ENCODE data around the gene MRPL33. TPM values are rescaled to one million over a fixed set of nuclear protein-coding genes. Genes with fewer than 3 reads are reported as not detected.

MRPL33 gene
- total and polyA plus RNA-seq, 2 of the 13 experiments (the other 11 are each of a cell fraction or from before 2014, with no cell fraction given), result 69.7 to 218 TPM

GRCh38 chr2:27752551-27753237 lies 18.8 kb upstream of the MRPL33 start (continued):
- TF ChIP-seq, protein P1, sequence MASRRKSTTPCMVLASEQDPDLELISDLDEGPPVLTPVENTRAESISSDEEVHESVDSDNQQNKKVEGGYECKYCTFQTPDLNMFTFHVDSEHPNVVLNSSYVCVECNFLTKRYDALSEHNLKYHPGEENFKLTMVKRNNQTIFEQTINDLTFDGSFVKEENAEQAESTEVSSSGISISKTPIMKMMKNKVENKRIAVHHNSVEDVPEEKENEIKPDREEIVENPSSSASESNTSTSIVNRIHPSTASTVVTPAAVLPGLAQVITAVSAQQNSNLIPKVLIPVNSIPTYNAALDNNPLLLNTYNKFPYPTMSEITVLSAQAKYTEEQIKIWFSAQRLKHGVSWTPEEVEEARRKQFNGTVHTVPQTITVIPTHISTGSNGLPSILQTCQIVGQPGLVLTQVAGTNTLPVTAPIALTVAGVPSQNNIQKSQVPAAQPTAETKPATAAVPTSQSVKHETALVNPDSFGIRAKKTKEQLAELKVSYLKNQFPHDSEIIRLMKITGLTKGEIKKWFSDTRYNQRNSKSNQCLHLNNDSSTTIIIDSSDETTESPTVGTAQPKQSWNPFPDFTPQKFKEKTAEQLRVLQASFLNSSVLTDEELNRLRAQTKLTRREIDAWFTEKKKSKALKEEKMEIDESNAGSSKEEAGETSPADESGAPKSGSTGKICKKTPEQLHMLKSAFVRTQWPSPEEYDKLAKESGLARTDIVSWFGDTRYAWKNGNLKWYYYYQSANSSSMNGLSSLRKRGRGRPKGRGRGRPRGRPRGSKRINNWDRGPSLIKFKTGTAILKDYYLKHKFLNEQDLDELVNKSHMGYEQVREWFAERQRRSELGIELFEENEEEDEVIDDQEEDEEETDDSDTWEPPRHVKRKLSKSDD (CRISPR knock-in tag; IDR thresholded peaks at IDR 0.05; ENCODE audit: low read depth), result no peak
- TF ChIP-seq, protein P2, sequence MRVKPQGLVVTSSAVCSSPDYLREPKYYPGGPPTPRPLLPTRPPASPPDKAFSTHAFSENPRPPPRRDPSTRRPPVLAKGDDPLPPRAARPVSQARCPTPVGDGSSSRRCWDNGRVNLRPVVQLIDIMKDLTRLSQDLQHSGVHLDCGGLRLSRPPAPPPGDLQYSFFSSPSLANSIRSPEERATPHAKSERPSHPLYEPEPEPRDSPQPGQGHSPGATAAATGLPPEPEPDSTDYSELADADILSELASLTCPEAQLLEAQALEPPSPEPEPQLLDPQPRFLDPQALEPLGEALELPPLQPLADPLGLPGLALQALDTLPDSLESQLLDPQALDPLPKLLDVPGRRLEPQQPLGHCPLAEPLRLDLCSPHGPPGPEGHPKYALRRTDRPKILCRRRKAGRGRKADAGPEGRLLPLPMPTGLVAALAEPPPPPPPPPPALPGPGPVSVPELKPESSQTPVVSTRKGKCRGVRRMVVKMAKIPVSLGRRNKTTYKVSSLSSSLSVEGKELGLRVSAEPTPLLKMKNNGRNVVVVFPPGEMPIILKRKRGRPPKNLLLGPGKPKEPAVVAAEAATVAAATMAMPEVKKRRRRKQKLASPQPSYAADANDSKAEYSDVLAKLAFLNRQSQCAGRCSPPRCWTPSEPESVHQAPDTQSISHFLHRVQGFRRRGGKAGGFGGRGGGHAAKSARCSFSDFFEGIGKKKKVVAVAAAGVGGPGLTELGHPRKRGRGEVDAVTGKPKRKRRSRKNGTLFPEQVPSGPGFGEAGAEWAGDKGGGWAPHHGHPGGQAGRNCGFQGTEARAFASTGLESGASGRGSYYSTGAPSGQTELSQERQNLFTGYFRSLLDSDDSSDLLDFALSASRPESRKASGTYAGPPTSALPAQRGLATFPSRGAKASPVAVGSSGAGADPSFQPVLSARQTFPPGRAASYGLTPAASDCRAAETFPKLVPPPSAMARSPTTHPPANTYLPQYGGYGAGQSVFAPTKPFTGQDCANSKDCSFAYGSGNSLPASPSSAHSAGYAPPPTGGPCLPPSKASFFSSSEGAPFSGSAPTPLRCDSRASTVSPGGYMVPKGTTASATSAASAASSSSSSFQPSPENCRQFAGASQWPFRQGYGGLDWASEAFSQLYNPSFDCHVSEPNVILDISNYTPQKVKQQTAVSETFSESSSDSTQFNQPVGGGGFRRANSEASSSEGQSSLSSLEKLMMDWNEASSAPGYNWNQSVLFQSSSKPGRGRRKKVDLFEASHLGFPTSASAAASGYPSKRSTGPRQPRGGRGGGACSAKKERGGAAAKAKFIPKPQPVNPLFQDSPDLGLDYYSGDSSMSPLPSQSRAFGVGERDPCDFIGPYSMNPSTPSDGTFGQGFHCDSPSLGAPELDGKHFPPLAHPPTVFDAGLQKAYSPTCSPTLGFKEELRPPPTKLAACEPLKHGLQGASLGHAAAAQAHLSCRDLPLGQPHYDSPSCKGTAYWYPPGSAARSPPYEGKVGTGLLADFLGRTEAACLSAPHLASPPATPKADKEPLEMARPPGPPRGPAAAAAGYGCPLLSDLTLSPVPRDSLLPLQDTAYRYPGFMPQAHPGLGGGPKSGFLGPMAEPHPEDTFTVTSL (CRISPR knock-in tag; IDR thresholded peaks at IDR 0.05; ENCODE audit: borderline replicate concordance), result peak; percentile 56; the same call in 1 of the 2 replicates
- TF ChIP-seq ELF1 (CRISPR knock-in tag; IDR thresholded peaks at IDR 0.05) (no peak), ZNF724P (CRISPR knock-in tag; IDR thresholded peaks at IDR 0.05; ENCODE audit: borderline replicate concordance) (peak; percentile 30; the same call in 1 of the 2 replicates), CENPX (CRISPR knock-in tag; IDR thresholded peaks at IDR 0.05) (no peak), ZNF354B (CRISPR knock-in tag; IDR thresholded peaks at IDR 0.05) (no peak), PHF8 (CRISPR knock-in tag; IDR thresholded peaks at IDR 0.05) (peak; percentile 38; the same call in 1 of the 2 replicates), ZNF430 (CRISPR knock-in tag; IDR thresholded peaks at IDR 0.05) (0 out of 2 replicates have a peak, but pooled peaks have one; percentile 68), ZNF12 (CRISPR knock-in tag; IDR thresholded peaks at IDR 0.05) (peak; percentile 47; the same call in 1 of the 2 replicates), MTF2 (CRISPR knock-in tag; IDR thresholded peaks at IDR 0.05; ENCODE audit: borderline replicate concordance) (no peak; the same call in 1 of the 2 replicates), ZNF282 (IDR thresholded peaks at IDR 0.05; ENCODE audit: partially characterized antibody) (no peak), NKX3-1 (CRISPR knock-in tag; IDR thresholded peaks at IDR 0.05) (no peak), PBX3 (CRISPR knock-in tag; IDR thresholded peaks at IDR 0.05; ENCODE audit: borderline replicate concordance) (no peak), LCORL (IDR thresholded peaks at IDR 0.05) (no peak), LCORL (CRISPR knock-in tag; IDR thresholded peaks at IDR 0.05) (peak; percentile 53; the same call in 1 of the 2 replicates), SMAD9 (CRISPR knock-in tag; IDR thresholded peaks at IDR 0.05) (no peak), ZMAT5 (CRISPR knock-in tag; IDR thresholded peaks at IDR 0.05; ENCODE audit: borderline replicate concordance, low read depth) (no peak)
- TF ChIP-seq, protein P3, sequence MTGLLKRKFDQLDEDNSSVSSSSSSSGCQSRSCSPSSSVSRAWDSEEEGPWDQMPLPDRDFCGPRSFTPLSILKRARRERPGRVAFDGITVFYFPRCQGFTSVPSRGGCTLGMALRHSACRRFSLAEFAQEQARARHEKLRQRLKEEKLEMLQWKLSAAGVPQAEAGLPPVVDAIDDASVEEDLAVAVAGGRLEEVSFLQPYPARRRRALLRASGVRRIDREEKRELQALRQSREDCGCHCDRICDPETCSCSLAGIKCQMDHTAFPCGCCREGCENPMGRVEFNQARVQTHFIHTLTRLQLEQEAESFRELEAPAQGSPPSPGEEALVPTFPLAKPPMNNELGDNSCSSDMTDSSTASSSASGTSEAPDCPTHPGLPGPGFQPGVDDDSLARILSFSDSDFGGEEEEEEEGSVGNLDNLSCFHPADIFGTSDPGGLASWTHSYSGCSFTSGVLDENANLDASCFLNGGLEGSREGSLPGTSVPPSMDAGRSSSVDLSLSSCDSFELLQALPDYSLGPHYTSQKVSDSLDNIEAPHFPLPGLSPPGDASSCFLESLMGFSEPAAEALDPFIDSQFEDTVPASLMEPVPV (CRISPR knock-in tag; IDR thresholded peaks at IDR 0.05), result no peak
